HG03045 (cell line): Measurements from ENCODE around the gene CPAMD8.

Source experiments
- ATAC-seq: cut with Tn5 transposase; IDR thresholded peaks from one replicate; pipeline ENCODE4 v1.9.1; 2021; ENCODE audit warnings: mild to moderate bottlenecking, moderate library complexity; ENCODE audit not compliant: unreplicated experiment

CPAMD8 gene

GRCh38 chr19:16895467-16896145 lies 131.0 kb downstream of the CPAMD8 start:
- ATAC-seq = no peak

GRCh38 chr19:16894080-16894479 lies 132.5 kb downstream of the CPAMD8 start:
- ATAC-seq = no peak

GRCh38 chr19:16893686-16893989 lies 133.0 kb downstream of the CPAMD8 start:
- ATAC-seq = no peak

GRCh38 chr19:16892868-16893685 lies 133.5 kb downstream of the CPAMD8 start:
- ATAC-seq = no peak

GRCh38 chr19:16892436-16892835 lies 134.2 kb downstream of the CPAMD8 start:
- ATAC-seq = no peak

- ATAC-seq = no peak
Measured at GRCh38 chr19:16891696-16892382, 134.8 kb downstream of the CPAMD8 start.

- ATAC-seq = no peak
Measured at GRCh38 chr19:16890461-16891184, 136.0 kb downstream of the CPAMD8 start.

GRCh38 chr19:16889883-16890460 lies 136.6 kb downstream of the CPAMD8 start:
- no peak for ATAC-seq

- ATAC-seq = no peak
Measured at GRCh38 chr19:16889366-16889882, 137.2 kb downstream of the CPAMD8 start.

- ATAC-seq = no peak
Measured at GRCh38 chr19:16888629-16889365, 137.8 kb downstream of the CPAMD8 start, which contains the start of gene F2RL3. Gene F2RL3 (plus strand): TSS chr19:16888999. CDS start chr19:16889190, 191 bp downstream.

GRCh38 chr19:16887353-16888265 lies 139.0 kb downstream of the CPAMD8 start:
- ATAC-seq = no peak

GRCh38 chr19:16886305-16886880 lies 140.2 kb downstream of the CPAMD8 start:
- no peak for ATAC-seq

- no peak for ATAC-seq
Measured at GRCh38 chr19:16885166-16885565, 141.4 kb downstream of the CPAMD8 start.

- ATAC-seq = no peak
Measured at GRCh38 chr19:16883522-16883921, 143.1 kb downstream of the CPAMD8 start.

GRCh38 chr19:16882146-16882545 lies 144.5 kb downstream of the CPAMD8 start:
- ATAC-seq = no peak

GRCh38 chr19:16880884-16881554 lies 145.6 kb downstream of the CPAMD8 start:
- no peak for ATAC-seq

GRCh38 chr19:16878181-16878965 lies 148.2 kb downstream of the CPAMD8 start:
- no peak for ATAC-seq
